KMS-11 (cell line): ENCODE results near the gene NUP42.

Experiments
- H2AFZ ChIP-seq: fragments of 200-600 bp; sonication (generic); 2 replicates; pipeline ENCODE4 v1.6.1; 2016; ENCODE audit warnings: antibody characterized with exemption, mixed run types, low read depth
- H3K27ac ChIP-seq: fragments of 200-600 bp; sonication (generic); 2 replicates; pipeline ENCODE4 v1.6.1; 2016; ENCODE audit warnings: mild to moderate bottlenecking, mixed run types
- H3K27me3 ChIP-seq: fragments of 200-600 bp; sonication (generic); 2 replicates; pipeline ENCODE4 v1.6.1; 2017; ENCODE audit warnings: mild to moderate bottlenecking, low read depth, mixed run types, moderate library complexity; ENCODE audit not compliant: insufficient read depth
- H3K36me3 ChIP-seq: fragments of 200-600 bp; sonication (generic); 2 replicates; pipeline ENCODE4 v1.6.1; 2017; ENCODE audit warnings: mild to moderate bottlenecking, mixed run types; ENCODE audit not compliant: insufficient read depth
- H3K4me1 ChIP-seq: fragments of 200-600 bp; sonication (generic); 2 replicates; pipeline ENCODE4 v1.6.1; 2016; ENCODE audit warnings: mild to moderate bottlenecking, low read depth, mixed run types; ENCODE audit not compliant: poor library complexity, severe bottlenecking
- H3K4me2 ChIP-seq: fragments of 200-600 bp; sonication (generic); 2 replicates; pipeline ENCODE4 v1.7.0; 2016; ENCODE audit warnings: mild to moderate bottlenecking, mixed run types
- H3K4me3 ChIP-seq: fragments of 200-600 bp; sonication (generic); IDR thresholded peaks from 2 replicates; pipeline ENCODE4 v1.6.1; 2017; ENCODE audit warnings: low read depth, low read length, mixed read lengths; ENCODE audit not compliant: insufficient read depth
- H3K79me2 ChIP-seq: fragments of 200-600 bp; sonication (generic); 2 replicates; pipeline ENCODE4 v1.6.1; 2016; ENCODE audit warnings: low read depth, mixed run types; ENCODE audit not compliant: insufficient read depth
- H3K9ac ChIP-seq: fragments of 200-600 bp; sonication (generic); 2 replicates; pipeline ENCODE4 v1.6.1; 2016; ENCODE audit warnings: mild to moderate bottlenecking, mixed run types
- H4K20me1 ChIP-seq: fragments of 200-600 bp; sonication (generic); 2 replicates; pipeline ENCODE4 v1.6.1; 2016; ENCODE audit warnings: mild to moderate bottlenecking, mixed run types; ENCODE audit not compliant: insufficient read depth
- CTCF ChIP-seq: fragments of 200-600 bp; sonication (generic); conservative IDR thresholded peaks from 2 replicates; pipeline ENCODE4 v1.6.1; 2017; ENCODE audit warnings: low read depth, mild to moderate bottlenecking, antibody characterized with exemption, low read length, moderate library complexity, mixed read lengths

NUP42 gene

DNA sequence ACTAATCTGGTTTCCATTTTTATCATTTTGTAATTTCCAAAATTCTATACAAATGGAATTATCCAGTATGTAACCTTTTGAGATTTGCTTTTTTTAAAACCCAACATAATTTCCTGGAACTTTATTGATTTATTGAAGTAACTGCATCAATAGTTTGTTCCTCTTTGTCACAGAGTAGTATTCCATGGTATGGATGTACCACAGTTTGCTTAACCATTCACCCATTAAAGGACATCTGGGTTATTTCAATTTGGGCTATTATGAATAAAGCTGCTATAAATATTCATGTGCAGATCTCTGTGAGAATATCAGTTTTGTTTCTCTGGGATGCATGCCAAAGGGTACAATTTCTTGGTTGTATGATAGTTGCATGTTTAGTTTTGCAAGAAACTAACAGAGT lies 67.6 kb downstream of the NUP42 start:
- H3K9ac ChIP-seq = no peak overlapping the region
- no peak overlapping the region for H3K4me2 ChIP-seq
- TF ChIP-seq CTCF = no peak

More for the DNA sequence above, 67.6 kb downstream of the NUP42 start:
- no peaks in the 10 kb centered on the region for H3K27me3 ChIP-seq
- no peaks in the 10 kb centered on the region for H3K36me3 ChIP-seq
- H3K79me2 ChIP-seq = no peaks in the 10 kb centered on the region
- H3K4me3 ChIP-seq = no peak overlapping the region
- H3K4me1 ChIP-seq = no peaks in the 10 kb centered on the region
- no peak overlapping the region for H2AFZ ChIP-seq
- H4K20me1 ChIP-seq = no peaks in the 10 kb centered on the region
- no peak overlapping the region for H3K27ac ChIP-seq
